ENCODE measurements around the gene COX6B1.

- TF ChIP-seq CTCF (IDR thresholded peaks at IDR 0.05; ENCODE audit: poor library complexity, severe bottlenecking) = no peak
- no peak for TF ChIP-seq POLR2AphosphoS5 (IDR thresholded peaks at IDR 0.05)
- TF ChIP-seq SMC3 (conservative IDR thresholded peaks at IDR 0.05; ENCODE audit: poor library complexity) = no peak
- no peak for TF ChIP-seq EP300 (conservative IDR thresholded peaks at IDR 0.05; ENCODE audit: poor library complexity, severe bottlenecking)
- no peak for TF ChIP-seq REST (IDR thresholded peaks at IDR 0.05; ENCODE audit: borderline replicate concordance)
- TF ChIP-seq TAF1 (IDR thresholded peaks at IDR 0.05; ENCODE audit: low read depth) = no peak
- no peak for TF ChIP-seq EZH2 (IDR thresholded peaks at IDR 0.05; ENCODE audit: borderline replicate concordance, insufficient read depth, low read length, poor library complexity, severe bottlenecking)
- TF ChIP-seq MXI1 (conservative IDR thresholded peaks at IDR 0.05; ENCODE audit: poor library complexity, severe bottlenecking) = no peak
- TF ChIP-seq RAD21 (conservative IDR thresholded peaks at IDR 0.05) = no peak
These were observed 2.2 kb upstream of the COX6B1 start for GRCh38 chr19:35645680-35646511.
